CD4-positive, alpha-beta T cell treated with Interferon gamma for 1 hour (primary cell): ENCODE results near the gene CDH16.

Experiments
- DNase-seq: peaks from one replicate; pipeline ENCODE4 v3.0.0-alpha.2; 2020

The CDH16 gene

GRCh38 chr16:66927918-66928649 is 9.4 kb upstream of the CDH16 start:
- no peak for DNase-seq

- peak; percentile 14 for DNase-seq
Observed at GRCh38 chr16:66926961-66927436, 8.3 kb upstream of the CDH16 start.

GRCh38 chr16:66926171-66926947 is 7.7 kb upstream of the CDH16 start:
- no peak for DNase-seq

GRCh38 chr16:66925322-66925840 is 6.7 kb upstream of the CDH16 start, which contains the start of gene RRAD:
Gene RRAD, minus strand, starts transcription at chr16:66925535. Its CDS starts 356 bp downstream, at chr16:66925179.
- peak; percentile 43 for DNase-seq

- DNase-seq: peak; percentile 28
Observed at GRCh38 chr16:66924527-66925321, 6.0 kb upstream of the CDH16 start.

GRCh38 chr16:66923866-66924265 is 5.2 kb upstream of the CDH16 start:
- DNase-seq: no peak

GRCh38 chr16:66923247-66923731 is 4.6 kb upstream of the CDH16 start:
- DNase-seq: no peak

- no peak for DNase-seq
Observed at GRCh38 chr16:66921729-66922450, 3.2 kb upstream of the CDH16 start.

GRCh38 chr16:66920924-66921680 is 2.4 kb upstream of the CDH16 start:
- no peak for DNase-seq

GRCh38 chr16:66920299-66920590 is 1.6 kb upstream of the CDH16 start:
- DNase-seq: no peak

GRCh38 chr16:66919569-66920298 is 1.0 kb upstream of the CDH16 start:
- DNase-seq: no peak

GRCh38 chr16:66918355-66918754 is 330 bp downstream of the CDH16 start:
- DNase-seq: no peak

GRCh38 chr16:66917741-66918140 is 944 bp downstream of the CDH16 start:
- DNase-seq: no peak

- no peak for DNase-seq
Observed at GRCh38 chr16:66916518-66916917, 2.2 kb downstream of the CDH16 start.

- DNase-seq: no peak
Observed at GRCh38 chr16:66915041-66915440, 3.6 kb downstream of the CDH16 start.

- DNase-seq: no peak
Observed at GRCh38 chr16:66914541-66914940, 4.1 kb downstream of the CDH16 start.

GRCh38 chr16:66913711-66914110 is 5.0 kb downstream of the CDH16 start:
- DNase-seq: no peak

GRCh38 chr16:66913081-66913480 is 5.6 kb downstream of the CDH16 start:
- no peak for DNase-seq

GRCh38 chr16:66911801-66912200 is 6.9 kb downstream of the CDH16 start:
- no peak for DNase-seq

- DNase-seq: no peak
Observed at GRCh38 chr16:66911112-66911511, 7.6 kb downstream of the CDH16 start.
